ENCODE results near the gene PGAM4.

DNA sequence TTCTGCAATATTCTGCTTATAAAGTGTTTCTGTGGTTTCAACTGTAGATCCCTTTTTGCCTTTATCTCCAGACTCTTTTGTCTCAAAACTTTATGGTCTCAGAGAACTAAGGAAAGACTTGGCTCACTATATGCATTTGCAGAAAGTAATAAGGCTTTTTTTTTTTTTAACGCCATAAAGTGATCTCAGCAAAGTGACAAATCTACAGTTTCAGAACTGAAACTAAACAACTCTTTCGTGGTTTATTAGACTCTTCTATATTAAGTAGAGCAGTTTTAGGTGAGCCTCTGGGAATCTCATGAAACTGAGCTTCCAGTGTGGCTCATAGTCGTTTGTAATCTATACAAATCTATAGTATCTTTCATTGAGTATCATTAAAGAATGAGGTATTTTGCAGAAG lies 43.7 kb downstream of the PGAM4 start:
- TF ChIP-seq, protein P1, sequence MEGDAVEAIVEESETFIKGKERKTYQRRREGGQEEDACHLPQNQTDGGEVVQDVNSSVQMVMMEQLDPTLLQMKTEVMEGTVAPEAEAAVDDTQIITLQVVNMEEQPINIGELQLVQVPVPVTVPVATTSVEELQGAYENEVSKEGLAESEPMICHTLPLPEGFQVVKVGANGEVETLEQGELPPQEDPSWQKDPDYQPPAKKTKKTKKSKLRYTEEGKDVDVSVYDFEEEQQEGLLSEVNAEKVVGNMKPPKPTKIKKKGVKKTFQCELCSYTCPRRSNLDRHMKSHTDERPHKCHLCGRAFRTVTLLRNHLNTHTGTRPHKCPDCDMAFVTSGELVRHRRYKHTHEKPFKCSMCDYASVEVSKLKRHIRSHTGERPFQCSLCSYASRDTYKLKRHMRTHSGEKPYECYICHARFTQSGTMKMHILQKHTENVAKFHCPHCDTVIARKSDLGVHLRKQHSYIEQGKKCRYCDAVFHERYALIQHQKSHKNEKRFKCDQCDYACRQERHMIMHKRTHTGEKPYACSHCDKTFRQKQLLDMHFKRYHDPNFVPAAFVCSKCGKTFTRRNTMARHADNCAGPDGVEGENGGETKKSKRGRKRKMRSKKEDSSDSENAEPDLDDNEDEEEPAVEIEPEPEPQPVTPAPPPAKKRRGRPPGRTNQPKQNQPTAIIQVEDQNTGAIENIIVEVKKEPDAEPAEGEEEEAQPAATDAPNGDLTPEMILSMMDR (IDR thresholded peaks at IDR 0.05; ENCODE audit: low read depth, low read length) = no peak
- TF ChIP-seq POLR2A (IDR thresholded peaks at IDR 0.05; ENCODE audit: extremely low read depth, insufficient read length) (no peak), MYC (IDR thresholded peaks at IDR 0.05; ENCODE audit: low read depth, low read length) (no peak)
- TF ChIP-seq, protein P2, sequence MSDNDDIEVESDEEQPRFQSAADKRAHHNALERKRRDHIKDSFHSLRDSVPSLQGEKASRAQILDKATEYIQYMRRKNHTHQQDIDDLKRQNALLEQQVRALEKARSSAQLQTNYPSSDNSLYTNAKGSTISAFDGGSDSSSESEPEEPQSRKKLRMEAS (IDR thresholded peaks at IDR 0.05; ENCODE audit: low read depth, low read length) = no peak

Measured in NB4 (cell line).